Esophagus muscularis mucosa (tissue), 3 donors: ENCODE measurements around the gene GRIN2D.

Source experiments
- POLR2A ChIP-seq: fragments of 450-650 bp; IDR thresholded peaks from one replicate; pipeline ENCODE4 v1.6.1; 2017; ENCODE audit warnings: antibody characterized with exemption, moderate library complexity, mild to moderate bottlenecking, low read depth
- TF ChIP-seq, protein P1 (sequence below), 3 experiments: fragments of 200-600 bp in 2 of 3; fragments of 450-650 bp in 1 of 3; sonication (generic) in 2 of 3; IDR thresholded peaks; one replicate each; pipeline ENCODE4 v1.5.1; 2017 to 2019; ENCODE audit warnings: antibody characterized with exemption in 3 of 3, mild to moderate bottlenecking in 2 of 3, moderate library complexity in 1 of 3

DNA sequence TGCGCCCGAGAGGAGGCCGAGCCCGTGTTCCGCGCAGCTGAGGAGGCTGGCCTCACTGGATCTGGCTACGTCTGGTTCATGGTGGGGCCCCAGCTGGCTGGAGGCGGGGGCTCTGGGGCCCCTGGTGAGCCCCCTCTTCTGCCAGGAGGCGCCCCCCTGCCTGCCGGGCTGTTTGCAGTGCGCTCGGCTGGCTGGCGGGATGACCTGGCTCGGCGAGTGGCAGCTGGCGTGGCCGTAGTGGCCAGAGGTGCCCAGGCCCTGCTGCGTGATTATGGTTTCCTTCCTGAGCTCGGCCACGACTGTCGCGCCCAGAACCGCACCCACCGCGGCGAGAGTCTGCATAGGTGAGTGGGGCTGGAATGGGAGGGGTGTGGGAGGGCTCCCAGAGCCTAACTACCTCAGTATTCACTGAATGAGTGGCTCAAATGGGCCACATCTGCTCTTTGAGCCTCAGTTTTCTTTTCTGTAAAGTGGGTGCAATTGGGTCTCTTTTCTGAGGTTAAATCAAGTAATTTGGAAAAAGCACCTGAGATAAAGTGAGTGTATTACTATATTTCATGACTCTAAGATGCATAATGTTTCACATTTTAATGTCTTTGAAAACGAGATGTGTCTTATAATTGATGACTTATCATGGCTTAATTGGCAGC, 11.7 kb downstream of the GRIN2D start:
- TF ChIP-seq, protein P1, sequence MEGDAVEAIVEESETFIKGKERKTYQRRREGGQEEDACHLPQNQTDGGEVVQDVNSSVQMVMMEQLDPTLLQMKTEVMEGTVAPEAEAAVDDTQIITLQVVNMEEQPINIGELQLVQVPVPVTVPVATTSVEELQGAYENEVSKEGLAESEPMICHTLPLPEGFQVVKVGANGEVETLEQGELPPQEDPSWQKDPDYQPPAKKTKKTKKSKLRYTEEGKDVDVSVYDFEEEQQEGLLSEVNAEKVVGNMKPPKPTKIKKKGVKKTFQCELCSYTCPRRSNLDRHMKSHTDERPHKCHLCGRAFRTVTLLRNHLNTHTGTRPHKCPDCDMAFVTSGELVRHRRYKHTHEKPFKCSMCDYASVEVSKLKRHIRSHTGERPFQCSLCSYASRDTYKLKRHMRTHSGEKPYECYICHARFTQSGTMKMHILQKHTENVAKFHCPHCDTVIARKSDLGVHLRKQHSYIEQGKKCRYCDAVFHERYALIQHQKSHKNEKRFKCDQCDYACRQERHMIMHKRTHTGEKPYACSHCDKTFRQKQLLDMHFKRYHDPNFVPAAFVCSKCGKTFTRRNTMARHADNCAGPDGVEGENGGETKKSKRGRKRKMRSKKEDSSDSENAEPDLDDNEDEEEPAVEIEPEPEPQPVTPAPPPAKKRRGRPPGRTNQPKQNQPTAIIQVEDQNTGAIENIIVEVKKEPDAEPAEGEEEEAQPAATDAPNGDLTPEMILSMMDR (IDR thresholded peaks at IDR 0.05): no peak
- no peak for TF ChIP-seq POLR2A
